Measurements from ENCODE around the gene SORCS3. TPM values are rescaled to one million over a fixed set of nuclear protein-coding genes. Genes with fewer than 3 reads are reported as not detected.

The SORCS3 gene
- total RNA-seq, 1 donor from 2014 or later: 0.19 TPM

DNA sequence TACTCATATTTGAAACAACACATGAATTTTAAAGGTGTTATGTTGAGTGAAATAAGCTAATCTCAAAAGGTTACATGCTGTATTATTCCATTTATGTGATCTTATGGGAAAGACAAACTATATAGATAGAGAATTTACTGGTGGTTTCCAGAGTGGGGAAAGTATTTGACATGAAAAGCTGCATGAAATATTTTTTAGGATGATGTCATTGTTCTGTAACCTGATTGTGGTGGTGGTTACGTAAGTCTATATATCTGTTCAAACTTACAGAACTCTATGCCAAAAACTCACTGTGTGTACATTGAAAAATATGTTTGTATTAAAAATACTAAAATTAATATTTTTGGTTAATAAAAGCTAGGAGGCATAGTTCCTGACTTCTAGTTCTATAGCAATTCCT, 453.0 kb downstream of the SORCS3 start:
- intact Hi-C loops (cut with DNase I): no loop called here
- no peak for ATAC-seq (ENCODE audit: poor library complexity)
- no peak for DNase-seq

- intact Hi-C loops (cut with DNase I): no loop called here
- DNase-seq (no peak), ATAC-seq (ENCODE audit: poor library complexity) (no peak)
Measured at GRCh38 chr10:105096316-105096715, 455.2 kb downstream of the SORCS3 start.

DNA sequence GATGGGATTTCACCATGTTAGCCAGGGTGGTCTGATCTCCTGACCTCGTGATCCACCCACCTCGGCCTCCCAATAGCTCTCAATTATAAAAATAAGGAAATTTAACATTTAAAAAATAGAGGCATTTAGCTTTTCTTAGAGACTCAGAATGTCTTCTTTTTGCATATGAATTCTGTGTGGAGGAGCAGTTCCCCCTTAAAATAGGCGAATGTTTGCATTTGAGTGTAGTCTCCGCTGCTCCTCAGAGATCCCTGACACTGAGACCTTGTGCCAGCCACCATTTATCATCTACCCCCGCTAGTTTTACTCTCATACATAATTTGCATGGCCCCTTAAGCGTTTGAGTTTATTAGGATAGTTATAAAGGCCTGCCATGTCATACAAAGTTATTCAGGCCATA, 461.9 kb downstream of the SORCS3 start:
- intact Hi-C loops (cut with DNase I): no loop called here
- DNase-seq (no peak), ATAC-seq (ENCODE audit: poor library complexity) (no peak)

GRCh38 chr10:105104297-105104696, 463.2 kb downstream of the SORCS3 start:
- DNase-seq (no peak), ATAC-seq (ENCODE audit: poor library complexity) (no peak)
- intact Hi-C loops (cut with DNase I): no loop called here

DNA sequence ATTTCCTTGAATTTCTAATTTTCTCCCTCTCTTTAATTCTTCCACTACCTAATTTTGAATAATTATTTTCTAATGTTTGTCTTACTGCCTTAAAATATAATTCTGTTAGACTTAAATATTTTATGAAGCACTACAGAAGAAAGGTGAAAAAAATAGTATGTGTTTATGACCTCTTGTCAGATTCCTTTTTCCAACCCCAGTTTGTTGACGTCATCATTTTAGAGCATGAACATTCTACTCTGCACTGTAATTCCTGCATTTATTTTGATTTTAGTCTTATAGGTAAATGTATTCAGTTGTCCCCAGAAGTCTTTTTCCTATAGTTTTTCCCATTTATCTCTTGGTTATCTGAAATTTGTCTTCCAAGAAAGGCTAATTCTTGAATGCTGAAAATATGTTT, 468.1 kb downstream of the SORCS3 start:
- ATAC-seq (ENCODE audit: poor library complexity) (no peak), DNase-seq (no peak)
- intact Hi-C loops (cut with DNase I): no loop called here

GRCh38 chr10:105112862-105113261, 471.8 kb downstream of the SORCS3 start:
- DNase-seq: no peak
- intact Hi-C loops (cut with DNase I): no loop called here
- no peak for ATAC-seq (ENCODE audit: poor library complexity)

DNA sequence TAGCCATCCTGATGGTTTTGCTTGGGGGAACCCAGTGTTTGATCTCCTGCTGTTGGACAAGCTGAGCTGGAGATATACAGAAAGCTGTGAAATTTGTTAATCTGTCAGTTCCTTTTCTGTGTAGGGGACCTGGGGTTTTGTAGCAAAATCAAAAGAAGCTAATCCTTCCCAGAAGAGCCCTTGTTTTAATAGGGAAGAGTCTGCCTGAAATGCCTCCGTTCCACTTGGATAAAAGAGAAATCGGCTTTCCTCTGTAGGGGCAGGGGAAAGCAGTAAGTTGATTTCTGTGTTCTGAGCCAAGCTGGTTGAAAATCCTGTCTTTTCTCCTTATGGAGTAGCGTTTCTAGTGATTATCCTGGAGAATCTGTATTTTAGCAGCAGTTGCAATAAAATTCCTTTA, 472.6 kb downstream of the SORCS3 start:
- DNase-seq (no peak), ATAC-seq (ENCODE audit: poor library complexity) (no peak)
- intact Hi-C loops (cut with DNase I): no loop called here

GRCh38 chr10:105121743-105122142, 480.7 kb downstream of the SORCS3 start:
- DNase-seq (no peak), ATAC-seq (ENCODE audit: poor library complexity) (no peak)
- intact Hi-C loops (cut with DNase I): no loop called here

GRCh38 chr10:105128111-105128510, 487.0 kb downstream of the SORCS3 start:
- no peak for DNase-seq
- ATAC-seq (ENCODE audit: poor library complexity): no peak
- intact Hi-C loops (cut with DNase I): no loop called here

- intact Hi-C loops (cut with DNase I): no loop called here
- ATAC-seq (ENCODE audit: poor library complexity): peak; percentile 93
- peak; percentile 80 for DNase-seq
Measured at GRCh38 chr10:105138358-105138757, 497.3 kb downstream of the SORCS3 start.

DNA sequence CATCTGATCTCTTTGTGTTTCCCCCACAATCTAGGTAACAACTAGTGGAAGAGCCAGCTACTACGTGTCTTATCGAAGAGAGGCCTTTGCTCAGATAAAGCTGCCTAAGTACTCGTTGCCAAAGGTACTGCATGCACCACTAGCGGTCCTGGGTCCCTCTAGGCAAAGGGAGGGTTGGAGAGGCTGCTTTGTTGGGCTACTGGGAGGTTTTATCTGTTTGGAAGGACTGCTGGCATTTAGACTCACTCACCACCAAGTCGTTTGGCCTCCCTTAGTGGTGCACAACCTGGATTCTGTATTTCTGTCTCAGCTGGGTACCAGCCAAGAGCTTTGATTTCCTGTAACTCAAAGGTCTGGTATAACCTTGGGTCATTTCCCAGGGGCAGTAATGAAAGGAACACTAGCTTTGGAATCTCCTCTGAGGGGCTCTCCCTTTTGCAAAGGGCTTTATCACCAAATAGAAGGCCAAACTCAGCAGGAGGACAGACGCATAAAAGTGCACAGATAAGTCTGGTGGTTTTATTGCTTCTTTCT, 498.3 kb downstream of the SORCS3 start:
- intact Hi-C loops (cut with DNase I): no loop called here
- peak; percentile 46 for DNase-seq
- ATAC-seq (ENCODE audit: poor library complexity): peak; percentile 86

- DNase-seq: no peak
- intact Hi-C loops (cut with DNase I): no loop called here
- ATAC-seq (ENCODE audit: poor library complexity): no peak
Measured at GRCh38 chr10:105140600-105140999, 499.5 kb downstream of the SORCS3 start.

DNA sequence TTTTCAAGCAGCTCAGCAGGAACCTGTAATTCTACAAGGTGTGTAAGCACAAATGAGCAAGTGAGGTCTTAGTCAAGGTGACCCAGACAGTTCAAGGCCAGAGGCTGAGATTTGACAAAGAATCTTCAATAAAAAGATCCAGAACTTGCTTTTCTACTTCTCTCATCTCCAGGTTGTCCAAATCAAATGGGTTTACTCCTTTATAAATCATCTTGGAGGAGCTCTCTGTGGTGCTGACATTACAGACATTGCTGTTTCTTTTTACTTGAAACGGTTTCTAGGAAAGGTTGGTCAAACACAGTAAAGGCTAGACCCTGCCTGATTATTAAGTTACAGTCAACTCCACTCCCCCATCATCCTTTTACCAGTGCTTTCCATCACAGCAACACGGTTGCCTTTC, 504.6 kb downstream of the SORCS3 start:
- ATAC-seq (ENCODE audit: poor library complexity) (no peak), DNase-seq (no peak)
- intact Hi-C loops (cut with DNase I): no loop called here

GRCh38 chr10:105146436-105146835, 505.3 kb downstream of the SORCS3 start:
- ATAC-seq (ENCODE audit: poor library complexity) (no peak), DNase-seq (no peak)
- intact Hi-C loops (cut with DNase I): no loop called here

DNA sequence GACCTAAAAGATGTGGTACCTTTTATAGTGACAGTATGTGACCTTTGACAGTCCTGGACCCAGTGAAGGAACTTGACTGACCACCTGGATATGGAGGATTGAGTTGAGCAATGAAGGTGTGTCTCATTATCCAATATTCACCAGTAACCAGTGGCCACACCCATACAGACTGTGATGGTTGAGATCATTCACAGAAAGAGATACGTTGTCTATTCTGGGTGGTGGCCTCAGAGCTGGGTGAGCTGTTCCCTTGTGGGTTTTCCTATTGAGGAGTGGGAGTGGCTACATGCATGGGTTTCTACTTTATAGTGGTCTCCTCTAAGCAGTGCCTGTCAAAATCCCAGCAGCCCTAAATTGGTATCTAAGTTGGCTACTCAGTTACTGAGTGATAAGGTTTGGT, 507.4 kb downstream of the SORCS3 start:
- ATAC-seq (ENCODE audit: poor library complexity) (no peak), DNase-seq (no peak)
- intact Hi-C loops (cut with DNase I): no loop called here

- intact Hi-C loops (cut with DNase I): no loop called here
- DNase-seq (no peak), ATAC-seq (ENCODE audit: poor library complexity) (no peak)
Measured at GRCh38 chr10:105148921-105149320, 507.8 kb downstream of the SORCS3 start.

- no peak for ATAC-seq (ENCODE audit: poor library complexity)
- intact Hi-C loops (cut with DNase I): no loop called here
- DNase-seq: no peak
Measured at GRCh38 chr10:105149371-105149891, 508.3 kb downstream of the SORCS3 start.

- DNase-seq (no peak), ATAC-seq (ENCODE audit: poor library complexity) (no peak)
- intact Hi-C loops (cut with DNase I): no loop called here
Measured at GRCh38 chr10:105150259-105150880, 509.3 kb downstream of the SORCS3 start.

DNA sequence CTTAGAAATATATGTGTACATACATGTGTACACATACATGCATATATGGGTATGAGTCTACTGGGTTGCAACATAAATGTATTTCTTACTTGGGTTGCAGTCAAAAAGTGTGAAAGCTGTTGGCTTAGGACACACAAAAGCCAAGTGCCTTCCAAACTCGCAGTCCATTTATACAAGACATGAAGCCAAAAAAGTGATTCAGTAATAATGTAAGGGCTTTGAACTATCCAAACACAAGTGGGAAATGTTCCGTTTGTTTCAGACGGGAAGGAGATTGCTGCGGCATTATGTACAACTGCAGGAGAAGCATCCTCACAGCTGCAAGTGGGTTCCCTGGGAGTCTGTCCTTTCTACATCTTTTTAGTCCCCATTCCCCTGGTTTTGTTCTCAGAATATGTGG, 513.6 kb downstream of the SORCS3 start:
- intact Hi-C loops (cut with DNase I): no loop called here
- ATAC-seq (ENCODE audit: poor library complexity) (no peak), DNase-seq (no peak)

DNA sequence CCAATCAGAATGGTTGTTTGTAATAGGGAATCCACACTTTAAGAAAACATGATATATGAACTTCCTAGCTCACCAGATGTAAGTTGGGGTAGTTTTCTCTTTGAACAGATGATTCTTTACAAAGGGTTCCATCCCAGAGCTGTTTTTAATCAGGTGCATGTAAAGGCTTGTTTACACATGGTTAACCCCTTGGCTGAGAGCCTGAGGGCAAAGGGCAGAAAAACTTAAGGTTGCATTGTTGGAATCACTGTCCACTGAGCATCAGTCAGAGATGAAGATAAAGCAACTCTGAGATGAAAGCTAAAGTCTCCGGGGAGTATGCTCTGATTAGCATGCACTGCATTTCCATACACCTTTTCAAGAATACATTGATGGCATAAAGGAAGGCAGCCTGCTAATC, 518.2 kb downstream of the SORCS3 start:
- DNase-seq: no peak
- intact Hi-C loops (cut with DNase I): no loop called here
- no peak for ATAC-seq (ENCODE audit: poor library complexity)

DNA sequence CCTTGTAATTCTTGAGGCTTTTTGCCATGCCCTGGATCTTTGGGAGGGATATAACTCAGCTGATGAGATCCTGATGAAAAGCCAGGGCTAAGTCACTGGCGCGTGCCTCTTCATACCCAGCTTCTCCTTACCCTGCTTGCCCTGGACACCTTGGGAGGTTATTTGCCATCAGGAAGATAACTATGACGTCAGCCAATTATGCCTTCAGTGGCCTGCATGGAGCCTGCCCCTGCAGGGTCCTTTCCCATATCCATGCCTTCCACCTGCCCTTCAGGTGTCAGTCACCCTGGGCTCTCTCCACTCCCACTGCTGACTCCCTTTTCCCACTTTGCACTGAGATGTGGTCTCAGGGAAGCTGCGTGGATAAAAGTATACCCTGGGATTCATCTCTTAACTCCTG, 520.1 kb downstream of the SORCS3 start:
- ATAC-seq (ENCODE audit: poor library complexity) (no peak), DNase-seq (no peak)
- intact Hi-C loops (cut with DNase I): no loop called here
